ENCODE measurements around the gene AK1.

Gene AK1

GRCh38 chr9:127856094-127856728 is 21.3 kb downstream of the AK1 start:
- no peak overlapping the region for H3K4me3 ChIP-seq (ENCODE audit: low read depth, low read length)
- TF ChIP-seq CTCF (IDR thresholded peaks at IDR 0.05; ENCODE audit: low read depth, low read length) = no peak

- TF ChIP-seq CTCF (IDR thresholded peaks at IDR 0.05; ENCODE audit: low read depth, low read length) = no peak
- no peak overlapping the region for H3K4me3 ChIP-seq (ENCODE audit: low read depth, low read length)
Observed at GRCh38 chr9:127855522-127855921, 22.0 kb downstream of the AK1 start.

GRCh38 chr9:127854960-127855359 is 22.5 kb downstream of the AK1 start:
- no peak overlapping the region for H3K4me3 ChIP-seq (ENCODE audit: low read depth, low read length)
- TF ChIP-seq CTCF (IDR thresholded peaks at IDR 0.05; ENCODE audit: low read depth, low read length) = no peak

DNA sequence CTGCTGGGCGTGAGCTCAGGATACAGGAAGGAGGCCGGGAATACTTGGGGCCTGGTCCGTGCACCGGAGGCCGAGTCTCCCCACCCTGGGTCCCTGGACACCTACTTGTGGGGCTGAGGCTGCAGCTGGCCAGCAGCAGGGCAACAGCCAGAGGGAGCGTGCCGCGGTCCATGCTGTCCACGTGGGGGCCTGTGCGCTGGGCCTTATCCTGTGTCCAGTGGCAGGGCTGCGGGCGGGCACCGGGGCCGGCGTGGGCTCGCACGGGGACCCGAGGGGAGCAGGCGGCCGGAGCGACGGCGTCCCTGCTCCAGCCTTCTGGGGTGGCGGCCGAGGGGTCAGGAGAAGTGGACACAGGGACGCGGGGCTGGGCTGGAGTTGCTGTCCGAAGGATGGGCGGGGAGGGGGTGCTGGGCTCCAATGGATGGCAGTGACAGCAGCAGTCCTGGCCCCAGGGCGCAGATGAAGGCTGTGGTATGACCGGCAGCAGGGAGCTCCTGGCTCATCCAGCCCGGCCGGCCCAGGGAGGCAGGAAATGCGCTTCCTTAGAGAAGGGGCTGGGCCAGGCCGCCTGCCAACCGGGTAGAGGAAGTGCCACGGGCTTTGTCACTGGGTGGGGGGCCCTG is 23.2 kb downstream of the AK1 start, which contains the start of gene ENG:
ENG (minus strand) TSS at position 475 of the 623 bp plus-strand sequence; CDS start at position 172, 303 bp downstream.
- no peak for TF ChIP-seq CTCF (IDR thresholded peaks at IDR 0.05; ENCODE audit: low read depth, low read length)
- H3K4me3 ChIP-seq (ENCODE audit: low read depth, low read length) = peak within 1 kb of the TSS; percentile 82

- H3K4me3 ChIP-seq (ENCODE audit: low read depth, low read length) = peak overlapping the region; percentile 82
- TF ChIP-seq CTCF (IDR thresholded peaks at IDR 0.05; ENCODE audit: low read depth, low read length) = no peak
Observed at GRCh38 chr9:127853312-127854183, 23.9 kb downstream of the AK1 start.

DNA sequence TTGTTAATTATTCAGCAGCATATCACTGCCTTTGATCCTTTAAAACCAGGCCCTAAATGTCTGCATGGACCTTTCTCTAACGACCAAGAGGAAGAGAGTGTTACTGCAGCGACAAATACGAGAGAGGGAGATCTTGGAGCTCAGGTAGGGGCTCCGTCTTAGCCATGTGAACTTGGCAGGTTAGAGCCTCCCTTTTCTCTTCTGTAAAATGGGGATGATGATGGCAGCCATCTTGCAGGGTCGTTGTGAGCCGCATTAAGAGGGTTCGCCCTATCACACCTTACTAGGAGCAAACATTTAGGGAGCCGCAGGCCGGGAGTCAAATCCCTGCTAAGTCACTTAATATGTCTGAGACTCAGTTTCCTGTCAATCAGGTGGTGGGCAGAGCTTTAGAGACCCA is 24.6 kb downstream of the AK1 start:
- TF ChIP-seq CTCF (IDR thresholded peaks at IDR 0.05; ENCODE audit: low read depth, low read length) = no peak
- H3K4me3 ChIP-seq (ENCODE audit: low read depth, low read length) = peak overlapping the region; percentile 82

Data from WI38 (cell line).